PFSK-1 (cell line): Measurements from ENCODE around the gene PAPSS1.

Experiments
- POLR2AphosphoS5 ChIP-seq: IDR thresholded peaks from 2 replicates; pipeline ENCODE4 v1.6.1; 2012; ENCODE audit warnings: low read depth, mild to moderate bottlenecking, control low read depth, low read length, moderate library complexity
- REST ChIP-seq, 2 experiments: IDR thresholded peaks; 2 replicates each; pipeline versions ENCODE4 v1.6.1 to v1.8.0; 2011 to 2012; ENCODE audit warnings: low read depth in 2 of 2, low read length in 2 of 2, control low read depth in 1 of 2, inconsistent platforms in 1 of 2, mild to moderate bottlenecking in 1 of 2, moderate library complexity in 1 of 2; ENCODE audit not compliant: insufficient read depth in 1 of 2
- TAF1 ChIP-seq: IDR thresholded peaks from 2 replicates; pipeline ENCODE4 v1.6.1; 2012; ENCODE audit warnings: low read length, control low read depth, borderline replicate concordance; ENCODE audit not compliant: insufficient read depth

- no peak for TF ChIP-seq POLR2AphosphoS5
- no peak for TF ChIP-seq REST (IDR thresholded peaks at IDR 0.05; ENCODE audit: insufficient read depth in 1 of 2, low read depth in 2 of 2, low read length in 2 of 2)
- TF ChIP-seq TAF1: no peak
Measured at GRCh38 chr4:107708225-107708624, 11.8 kb downstream of the PAPSS1 start.
